ENCODE results near the gene PPP1R13B. TPM values are rescaled to one million over a fixed set of nuclear protein-coding genes. Genes with fewer than 3 reads are reported as not detected.

The PPP1R13B gene
- total RNA-seq, 4 donors from 2014 or later, result 5.6 to 71.6 (median 18.2) TPM

DNA sequence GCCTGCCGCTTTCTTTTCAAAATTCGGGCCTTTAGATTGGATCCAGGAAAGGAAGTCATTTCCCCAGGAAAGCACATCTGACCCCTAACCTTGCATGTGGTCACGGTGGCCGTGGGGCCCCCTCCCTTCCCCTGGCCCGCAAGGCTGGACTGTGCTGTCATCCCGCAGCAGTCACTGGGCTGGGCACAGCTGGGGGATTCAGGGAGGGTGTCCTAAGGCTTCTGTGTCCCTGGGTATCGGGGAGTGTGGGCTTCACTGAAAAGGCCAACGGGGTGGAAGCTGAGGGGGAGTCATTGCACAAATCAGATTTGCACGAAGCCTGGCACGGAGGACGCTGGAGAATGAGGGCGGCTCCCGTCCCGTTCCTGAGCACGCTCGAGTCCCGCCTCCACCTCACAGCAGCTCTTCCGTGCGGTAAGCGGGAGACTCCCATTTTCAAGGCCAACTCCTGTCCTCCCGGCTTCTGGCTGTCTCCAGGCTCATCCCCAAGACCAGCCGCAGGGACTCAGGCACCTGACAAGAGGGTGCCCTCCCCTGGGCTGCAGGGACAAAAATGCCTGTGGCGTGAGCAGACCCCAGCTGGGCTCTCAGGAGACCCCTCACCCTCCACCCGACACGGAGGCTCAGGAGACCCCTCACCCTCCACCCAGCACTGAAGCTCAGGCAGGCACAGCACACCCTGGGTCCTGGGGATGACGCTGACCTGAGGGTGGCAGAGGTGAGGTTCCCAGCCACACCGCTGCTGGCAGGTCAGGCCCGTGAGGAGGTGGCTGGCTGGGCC is 141.7 kb downstream of the PPP1R13B start:
- Histone ChIP-seq H3K36me3 (no peaks in the 10 kb centered on the region), H3K4me3 (no peak overlapping the region), H3K27me3 (no peaks in the 10 kb centered on the region), H3K4me1 (peaks cover 0 to 3% of the 10 kb centered on the region in 2 donors), H3K27ac (peak overlapping the region; percentile 67 to 68), H3K9me3 (no peaks in the 10 kb centered on the region)
- intact Hi-C loops (cut with DNase I; ENCODE audit: low total_unique reads), result no loop called here
- DNase-seq, result no peak
- TF ChIP-seq, protein P1, sequence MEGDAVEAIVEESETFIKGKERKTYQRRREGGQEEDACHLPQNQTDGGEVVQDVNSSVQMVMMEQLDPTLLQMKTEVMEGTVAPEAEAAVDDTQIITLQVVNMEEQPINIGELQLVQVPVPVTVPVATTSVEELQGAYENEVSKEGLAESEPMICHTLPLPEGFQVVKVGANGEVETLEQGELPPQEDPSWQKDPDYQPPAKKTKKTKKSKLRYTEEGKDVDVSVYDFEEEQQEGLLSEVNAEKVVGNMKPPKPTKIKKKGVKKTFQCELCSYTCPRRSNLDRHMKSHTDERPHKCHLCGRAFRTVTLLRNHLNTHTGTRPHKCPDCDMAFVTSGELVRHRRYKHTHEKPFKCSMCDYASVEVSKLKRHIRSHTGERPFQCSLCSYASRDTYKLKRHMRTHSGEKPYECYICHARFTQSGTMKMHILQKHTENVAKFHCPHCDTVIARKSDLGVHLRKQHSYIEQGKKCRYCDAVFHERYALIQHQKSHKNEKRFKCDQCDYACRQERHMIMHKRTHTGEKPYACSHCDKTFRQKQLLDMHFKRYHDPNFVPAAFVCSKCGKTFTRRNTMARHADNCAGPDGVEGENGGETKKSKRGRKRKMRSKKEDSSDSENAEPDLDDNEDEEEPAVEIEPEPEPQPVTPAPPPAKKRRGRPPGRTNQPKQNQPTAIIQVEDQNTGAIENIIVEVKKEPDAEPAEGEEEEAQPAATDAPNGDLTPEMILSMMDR (IDR thresholded peaks at IDR 0.05), result no peak
- TF ChIP-seq POLR2A (IDR thresholded peaks at IDR 0.05), result no peak

DNA sequence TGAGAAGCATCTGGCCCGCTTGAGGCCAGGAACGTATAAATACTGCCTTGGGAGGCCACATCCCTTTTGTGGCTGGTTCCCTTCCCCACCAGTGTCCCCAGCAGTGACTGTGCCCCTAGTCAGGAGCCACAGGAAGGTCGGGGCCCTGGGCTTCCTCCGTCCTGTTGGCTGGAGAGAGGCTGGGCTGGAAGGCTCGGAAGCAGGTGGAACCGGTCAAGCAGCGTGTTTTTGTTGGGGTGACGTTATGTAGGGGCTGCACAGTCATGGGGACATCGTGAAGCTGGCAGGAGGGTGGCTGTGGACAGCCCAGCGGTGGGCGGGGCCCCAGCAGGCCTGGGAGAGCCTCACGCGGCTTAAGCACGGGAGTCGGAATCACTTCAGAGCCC is 142.3 kb downstream of the PPP1R13B start:
- TF ChIP-seq, protein P1 (IDR thresholded peaks at IDR 0.05), result no peak
- TF ChIP-seq POLR2A (IDR thresholded peaks at IDR 0.05), result no peak
- Histone ChIP-seq H3K4me3 (no peak overlapping the region), H3K4me1 (peaks cover 0 to 3% of the 10 kb centered on the region in 2 donors), H3K27me3 (no peaks in the 10 kb centered on the region), H3K27ac (peak overlapping the region; percentile 67 to 68), H3K9me3 (no peaks in the 10 kb centered on the region), H3K36me3 (no peaks in the 10 kb centered on the region)
- DNase-seq, result peak; percentile 61 to 72
- intact Hi-C loops (cut with DNase I; ENCODE audit: low total_unique reads), result no loop called here

DNA sequence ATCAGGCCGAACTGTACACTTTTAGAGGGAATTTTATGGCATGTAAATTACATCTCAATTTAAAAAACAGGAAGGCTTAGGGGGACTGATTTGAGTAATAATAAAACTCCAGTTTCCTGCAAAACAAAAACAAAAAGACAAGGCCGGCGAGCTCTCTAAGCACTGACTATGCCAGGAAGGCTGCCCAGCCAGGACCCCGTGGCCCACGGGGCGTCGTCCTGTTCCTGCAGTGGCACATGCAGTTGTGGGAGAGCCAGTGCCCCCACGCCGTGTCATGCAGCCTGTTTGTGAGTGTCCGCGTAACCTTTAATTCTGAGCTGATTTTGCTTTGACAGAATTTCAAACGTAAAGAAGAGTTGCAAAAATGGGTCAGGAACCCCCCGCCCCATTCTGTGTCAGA is 142.7 kb downstream of the PPP1R13B start:
- intact Hi-C loops (cut with DNase I; ENCODE audit: low total_unique reads), result no loop called here
- TF ChIP-seq POLR2A (IDR thresholded peaks at IDR 0.05), result no peak
- TF ChIP-seq, protein P1 (IDR thresholded peaks at IDR 0.05), result no peak
- no peaks in the 10 kb centered on the region for H3K27me3 ChIP-seq
- H3K9me3 ChIP-seq, result no peaks in the 10 kb centered on the region
- DNase-seq, result no peak
- H3K36me3 ChIP-seq, result no peaks in the 10 kb centered on the region
- no peak overlapping the region for H3K4me3 ChIP-seq
- H3K4me1 ChIP-seq, result peaks cover 0 to 3% of the 10 kb centered on the region in 2 donors
- H3K27ac ChIP-seq, result peak overlapping the region; percentile 67 to 68

DNA sequence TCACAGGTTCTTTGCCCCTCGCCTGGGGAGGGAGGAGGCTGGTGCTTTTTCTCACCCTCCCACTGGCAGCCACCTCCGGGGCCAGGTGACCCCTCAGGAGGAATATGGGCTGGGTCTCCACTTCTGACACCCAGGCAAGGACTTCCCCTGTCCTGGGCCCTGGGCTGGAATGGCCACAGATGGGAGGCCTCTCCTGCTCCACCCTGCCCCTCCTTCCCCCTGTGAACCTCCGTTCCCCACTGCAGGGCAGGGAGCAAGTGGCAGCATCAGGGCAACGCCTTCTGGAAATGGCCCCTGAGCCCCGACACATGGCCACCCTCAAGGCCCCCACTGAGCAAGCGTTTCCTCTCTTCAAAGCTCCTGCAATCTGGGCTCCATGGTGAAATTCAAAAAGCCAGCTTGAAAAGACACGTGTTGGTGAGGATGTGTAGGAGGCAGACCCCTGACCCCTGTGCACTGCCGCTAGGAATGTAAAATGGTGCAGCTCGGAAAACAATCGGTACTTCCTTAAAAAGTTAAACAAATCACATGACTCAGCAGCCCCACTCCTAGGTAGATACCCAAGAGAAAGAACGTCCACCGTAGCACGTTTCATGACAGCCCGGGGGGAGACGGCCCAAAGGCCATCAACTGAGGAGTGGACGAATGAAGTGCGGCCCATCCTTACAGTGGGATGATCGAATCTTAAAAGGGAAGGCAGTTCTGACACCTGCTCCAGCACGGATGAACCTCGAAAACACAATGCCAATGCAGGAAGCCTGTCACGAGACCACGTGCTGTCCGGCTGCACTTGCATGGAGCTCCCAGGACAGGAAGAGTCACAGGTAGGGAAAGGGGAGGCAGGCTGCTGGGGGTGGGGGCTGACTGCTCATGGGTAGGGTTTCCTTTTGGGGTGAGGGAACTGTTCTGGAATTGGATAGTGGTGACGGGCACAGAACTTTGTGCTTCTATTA is 143.7 kb downstream of the PPP1R13B start:
- no peak for DNase-seq
- intact Hi-C loops (cut with DNase I; ENCODE audit: low total_unique reads), result no loop called here
- Histone ChIP-seq H3K27me3 (no peaks in the 10 kb centered on the region), H3K4me3 (no peak overlapping the region), H3K36me3 (no peaks in the 10 kb centered on the region), H3K27ac (peak overlapping the region; percentile 36 to 68), H3K9me3 (no peaks in the 10 kb centered on the region), H3K4me1 (peaks cover 0 to 3% of the 10 kb centered on the region in 2 donors)
- TF ChIP-seq, protein P1 (IDR thresholded peaks at IDR 0.05), result no peak
- TF ChIP-seq POLR2A (IDR thresholded peaks at IDR 0.05), result no peak
